GM19351 (cell line): ENCODE data around the gene EFL1.
"Not testable (repeated sequence)": the region's sequence is repeated elsewhere in the genome, so short reads cannot be mapped to it uniquely, and the experiment has no call there.

Experiments used
- ATAC-seq: cut with Tn5 transposase; IDR thresholded peaks from one replicate; pipeline ENCODE4 v1.9.1; 2021; ENCODE audit warnings: mild to moderate bottlenecking, moderate library complexity; ENCODE audit not compliant: unreplicated experiment

EFL1 gene

GRCh38 chr15:82282386-82282785 lies 19.9 kb upstream of the EFL1 start:
- ATAC-seq = not testable (repeated sequence)

- ATAC-seq = not testable (repeated sequence)
Observed at GRCh38 chr15:82281276-82281675, 18.7 kb upstream of the EFL1 start.

GRCh38 chr15:82275410-82275809 lies 12.9 kb upstream of the EFL1 start:
- ATAC-seq = no peak

- ATAC-seq = no peak
Observed at GRCh38 chr15:82272154-82272553, 9.6 kb upstream of the EFL1 start.

- ATAC-seq = not testable (repeated sequence)
Observed at GRCh38 chr15:82268454-82268853, 5.9 kb upstream of the EFL1 start.

- not testable (repeated sequence) for ATAC-seq
Observed at GRCh38 chr15:82267137-82267536, 4.6 kb upstream of the EFL1 start.

- no peak for ATAC-seq
Observed at GRCh38 chr15:82263350-82263749, 816 bp upstream of the EFL1 start.

- peak; percentile 13 for ATAC-seq
Observed at GRCh38 chr15:82261566-82262421, 740 bp downstream of the EFL1 start.

- ATAC-seq = not testable (repeated sequence)
Observed at GRCh38 chr15:82248261-82248660, 14.3 kb downstream of the EFL1 start.

GRCh38 chr15:82245956-82246355 lies 16.6 kb downstream of the EFL1 start:
- ATAC-seq = not testable (repeated sequence)

- not testable (repeated sequence) for ATAC-seq
Observed at GRCh38 chr15:82243644-82244043, 18.9 kb downstream of the EFL1 start.

GRCh38 chr15:82241836-82242499 lies 20.6 kb downstream of the EFL1 start:
- not testable (repeated sequence) for ATAC-seq

- ATAC-seq = no peak
Observed at GRCh38 chr15:82239685-82240391, 22.7 kb downstream of the EFL1 start.

GRCh38 chr15:82237944-82238534 lies 24.5 kb downstream of the EFL1 start:
- ATAC-seq = not testable (repeated sequence)

- ATAC-seq = no peak
Observed at GRCh38 chr15:82231842-82232241, 30.7 kb downstream of the EFL1 start.

GRCh38 chr15:82231233-82231632 lies 31.3 kb downstream of the EFL1 start:
- ATAC-seq = no peak

- ATAC-seq = no peak
Observed at GRCh38 chr15:82228750-82229149, 33.8 kb downstream of the EFL1 start.

GRCh38 chr15:82221535-82221934 lies 41.0 kb downstream of the EFL1 start:
- not testable (repeated sequence) for ATAC-seq

- not testable (repeated sequence) for ATAC-seq
Observed at GRCh38 chr15:82216092-82216491, 46.4 kb downstream of the EFL1 start.

- ATAC-seq = not testable (repeated sequence)
Observed at GRCh38 chr15:82212201-82212600, 50.3 kb downstream of the EFL1 start.

GRCh38 chr15:82210066-82210597 lies 52.4 kb downstream of the EFL1 start:
- not testable (repeated sequence) for ATAC-seq
